CD8-positive, alpha-beta memory T cell (primary cell): ENCODE results near the gene SURF1. TPM values are rescaled to one million over a fixed set of nuclear protein-coding genes. Genes with fewer than 3 reads are reported as not detected.

ENCODE experiments used
- CTCF ChIA-PET: fragments of 350-600 bp; sonication (Branson Sonifier 250); formaldehyde crosslinking; loops from one replicate; lab custom pipeline; 2021; ENCODE audit warnings: antibody characterized with exemption; lab: Charles Lee
- POLR2A ChIA-PET: fragments of 350-600 bp; sonication (Branson Sonifier 250); formaldehyde crosslinking; loops from one replicate; lab custom pipeline; 2021; ENCODE audit warnings: antibody characterized with exemption; lab: Charles Lee
- DNase-seq, 5 donors: peaks; one replicate each; pipeline versions ENCODE4 v3.0.0 to v3.0.0-alpha.2; 2020 to 2022; ENCODE audit warnings: mixed read lengths in 1 of 5
- H3K27ac ChIP-seq: one replicate; pipeline ENCODE4 v1.7.0; 2013; ENCODE audit warnings: low read depth, mild to moderate bottlenecking, low read length, moderate library complexity
- H3K27me3 ChIP-seq: 2 replicates; pipeline ENCODE4 v1.7.0; 2013; ENCODE audit warnings: low read length, mild to moderate bottlenecking; ENCODE audit not compliant: insufficient read depth, poor library complexity, severe bottlenecking
- H3K36me3 ChIP-seq: 2 replicates; pipeline ENCODE4 v1.7.0; 2013; ENCODE audit warnings: mild to moderate bottlenecking, low read length, moderate library complexity; ENCODE audit not compliant: insufficient read depth
- H3K4me1 ChIP-seq: 2 replicates; pipeline ENCODE4 v1.7.0; 2013; ENCODE audit warnings: mild to moderate bottlenecking, low read length, moderate library complexity; ENCODE audit not compliant: insufficient read depth
- H3K4me3 ChIP-seq: 2 replicates; pipeline ENCODE4 v1.7.0; 2013; ENCODE audit warnings: mild to moderate bottlenecking, low read length
- H3K9me3 ChIP-seq: 2 replicates; pipeline ENCODE4 v1.7.0; 2013; ENCODE audit warnings: mild to moderate bottlenecking, low read length
- H3K27ac Mint-ChIP-seq, 8 donors: one replicate each; pipeline ENCODE4 v1.8.0; 2020 to 2021; ENCODE audit warnings: mixed read lengths in 8 of 8, mild to moderate bottlenecking in 6 of 8, inconsistent platforms in 3 of 8, moderate library complexity in 3 of 8
- H3K27me3 Mint-ChIP-seq, 2 donors: one replicate each; pipeline ENCODE4 v1.8.0; 2020 to 2021; ENCODE audit warnings: mixed read lengths in 2 of 2, mild to moderate bottlenecking in 1 of 2, moderate library complexity in 1 of 2
- H3K36me3 Mint-ChIP-seq, 3 donors: one replicate each; pipeline ENCODE4 v1.8.0; 2020 to 2021; ENCODE audit warnings: mixed read lengths in 3 of 3, inconsistent platforms in 1 of 3, mild to moderate bottlenecking in 1 of 3
- H3K4me1 Mint-ChIP-seq, 3 donors: one replicate each; pipeline ENCODE4 v1.8.0; 2020 to 2021; ENCODE audit warnings: mixed read lengths in 3 of 3, inconsistent platforms in 1 of 3, mild to moderate bottlenecking in 1 of 3
- H3K4me3 Mint-ChIP-seq, 7 donors: one replicate each; pipeline ENCODE4 v1.8.0; 2020 to 2021; ENCODE audit warnings: mixed read lengths in 7 of 7, mild to moderate bottlenecking in 6 of 7, moderate library complexity in 4 of 7, inconsistent platforms in 2 of 7
- H3K9me3 Mint-ChIP-seq, 5 donors: one replicate each; pipeline ENCODE4 v1.8.0; 2020 to 2022; ENCODE audit warnings: mixed read lengths in 5 of 5, mild to moderate bottlenecking in 3 of 5, moderate library complexity in 2 of 5, inconsistent platforms in 1 of 5
- polyA plus RNA-seq: library from polyadenylated mRNA; unstranded; fragments of 300-500 nt; fragmentation: Illumina TruSeq; gene quantifications from one replicate; pipeline ENCODE4 v1.2.3, GENCODE V29; 2021
- total RNA-seq, 2 experiments: library from RNA; stranded (reverse); gene quantifications; one replicate each; pipeline ENCODE4 v1.2.3, GENCODE V29; 2021

Gene SURF1
- total and polyA plus RNA-seq, 3 experiments from 2014 or later, result 35.9 to 110 (median 37.8) TPM

GRCh38 chr9:133361507-133362092 is 5.3 kb upstream of the SURF1 start:
- H3K4me3 Mint-ChIP-seq, result peak overlapping the region in 1 of 7 donors; percentile 76
- ChIA-PET POLR2A (no interaction called here), CTCF (interaction anchor here (1.2 to 1.7 kb wide), 2 partner anchors 10 to 44 kb away, joined by 3 to 7 read pairs; no protein-coding TSS in a partner anchor)
- H3K36me3 Mint-ChIP-seq, result peaks cover 4 to 91% (median 11%) of the 10 kb centered on the region in 3 donors
- H3K27me3 Mint-ChIP-seq, result no peaks in the 10 kb centered on the region
- peaks cover 67% of the 10 kb centered on the region for H3K36me3 ChIP-seq
- DNase-seq, result no peak
- peak overlapping the region in 6 of 8 donors; percentile 50 to 95 (median 76) for H3K27ac Mint-ChIP-seq
- H3K9me3 ChIP-seq, result no peaks in the 10 kb centered on the region
- no peaks in the 10 kb centered on the region for H3K9me3 Mint-ChIP-seq
- peaks cover 18% of the 10 kb centered on the region for H3K4me1 ChIP-seq
- H3K27ac ChIP-seq, result no peak overlapping the region
- no peak overlapping the region for H3K4me3 ChIP-seq
- no peaks in the 10 kb centered on the region for H3K27me3 ChIP-seq
- H3K4me1 Mint-ChIP-seq, result peaks cover 32 to 70% (median 39%) of the 10 kb centered on the region in 3 donors

- POLR2A ChIA-PET, result no interaction called here
- DNase-seq, result no peak
- no peaks in the 10 kb centered on the region for H3K9me3 ChIP-seq
- H3K36me3 Mint-ChIP-seq, result peaks cover 4 to 85% (median 9%) of the 10 kb centered on the region in 3 donors
- H3K9me3 Mint-ChIP-seq, result no peaks in the 10 kb centered on the region
- peak overlapping the region in 6 of 8 donors; percentile 54 to 95 (median 76) for H3K27ac Mint-ChIP-seq
- peaks cover 21% of the 10 kb centered on the region for H3K4me1 ChIP-seq
- peaks cover 31 to 65% (median 31%) of the 10 kb centered on the region in 3 donors for H3K4me1 Mint-ChIP-seq
- no peak overlapping the region for H3K4me3 ChIP-seq
- H3K27me3 Mint-ChIP-seq, result peaks cover 0 to 3% of the 10 kb centered on the region in 2 donors
- peaks cover 58% of the 10 kb centered on the region for H3K36me3 ChIP-seq
- CTCF ChIA-PET, result interaction anchor here (1.2 to 8.2 kb wide), 2 partner anchors 12 to 45 kb away, joined by 3 to 84 read pairs; no protein-coding TSS in a partner anchor
- H3K27ac ChIP-seq, result no peak overlapping the region
- peak overlapping the region in 1 of 7 donors; percentile 76 for H3K4me3 Mint-ChIP-seq
- no peaks in the 10 kb centered on the region for H3K27me3 ChIP-seq
Measured at GRCh38 chr9:133360400-133361393, 4.4 kb upstream of the SURF1 start.

DNA sequence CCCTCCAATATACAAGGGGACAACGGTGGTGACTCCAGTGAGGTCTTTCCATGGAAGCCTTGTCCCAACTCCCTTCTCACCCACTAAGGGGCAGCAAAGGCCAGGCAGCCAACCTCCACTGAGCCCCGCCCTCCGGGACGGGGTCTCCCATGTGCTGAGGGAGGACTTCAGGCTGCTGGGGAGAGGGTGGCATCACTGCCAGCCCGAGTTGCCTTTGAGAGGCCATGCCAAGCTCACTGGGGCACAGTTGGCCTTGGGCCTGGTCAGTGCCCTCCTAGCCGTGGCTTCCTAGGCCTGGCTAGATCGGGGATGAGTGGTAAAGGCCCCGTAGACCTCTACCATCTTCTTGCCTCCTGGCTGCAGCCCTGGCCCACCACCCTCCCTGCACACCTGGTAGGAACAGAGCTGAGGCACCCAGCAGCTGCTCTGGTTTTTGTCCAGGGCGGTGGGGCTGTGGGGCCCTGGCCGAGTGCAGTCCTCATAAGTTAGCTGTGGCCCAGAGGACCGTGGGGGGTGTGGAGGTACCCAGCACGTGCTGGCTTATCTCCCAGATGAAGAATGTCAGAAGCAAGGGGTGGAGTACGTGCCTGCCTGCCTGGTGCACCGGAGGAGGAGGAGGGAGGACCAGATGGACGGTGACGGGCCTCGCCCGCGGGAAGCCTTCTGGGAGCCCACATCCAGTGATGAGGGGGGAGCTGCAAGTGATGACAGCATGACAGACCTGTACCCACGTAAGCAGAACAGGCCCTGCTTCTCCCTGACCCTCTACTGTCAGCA is 3.3 kb upstream of the SURF1 start:
- Histone ChIP-seq H3K4me3 (no peak overlapping the region), H3K27ac (no peak overlapping the region), H3K27me3 (no peaks in the 10 kb centered on the region), H3K4me1 (peaks cover 32% of the 10 kb centered on the region), H3K36me3 (peaks cover 47% of the 10 kb centered on the region), H3K9me3 (no peaks in the 10 kb centered on the region)
- POLR2A ChIA-PET, result interaction anchor here (5.9 kb wide), 1 partner anchor 12 kb away, joined by 58 read pairs; no protein-coding TSS in a partner anchor
- CTCF ChIA-PET, result interaction anchor here (1.5 to 8.2 kb wide), 2 partner anchors 13 to 205 kb away, joined by 3 to 84 read pairs; no protein-coding TSS in a partner anchor
- Mint-ChIP-seq H3K4me3 (peak overlapping the region in 3 of 7 donors; percentile 36 to 82 (median 75)), H3K9me3 (no peaks in the 10 kb centered on the region), H3K27ac (peak overlapping the region in 7 of 8 donors; percentile 39 to 88 (median 66)), H3K36me3 (peaks cover 4 to 74% (median 9%) of the 10 kb centered on the region in 3 donors), H3K4me1 (peaks cover 28 to 62% (median 30%) of the 10 kb centered on the region in 3 donors), H3K27me3 (peaks cover 0 to 3% of the 10 kb centered on the region in 2 donors)
- DNase-seq, result no peak

DNA sequence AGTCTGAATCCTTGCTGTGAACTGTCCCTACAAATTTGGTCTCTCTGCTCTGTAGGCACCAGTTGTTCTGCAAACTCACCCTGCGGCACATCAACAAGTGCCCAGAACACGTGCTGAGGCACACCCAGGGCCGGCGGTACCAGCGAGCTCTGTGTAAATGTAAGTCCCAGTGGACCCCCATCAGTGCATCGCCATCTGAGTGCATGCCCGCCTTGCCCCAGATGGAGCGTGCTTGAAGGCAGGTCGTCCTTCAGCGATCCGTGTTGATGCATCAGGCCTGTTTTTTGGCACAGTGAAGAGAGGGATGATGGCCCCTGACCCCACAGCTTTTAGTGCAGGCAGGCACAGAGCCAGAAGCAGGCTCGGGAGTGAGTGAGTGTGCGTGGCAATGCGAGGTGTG is 1.4 kb upstream of the SURF1 start:
- H3K4me3 Mint-ChIP-seq, result peak overlapping the region; percentile 68 to 94 (median 81)
- H3K4me1 ChIP-seq, result peaks cover 35% of the 10 kb centered on the region
- H3K27ac ChIP-seq, result no peak overlapping the region
- H3K4me3 ChIP-seq, result peak overlapping the region; percentile 17
- no peak for DNase-seq
- H3K4me1 Mint-ChIP-seq, result peaks cover 25 to 54% (median 32%) of the 10 kb centered on the region in 3 donors
- POLR2A ChIA-PET, result interaction anchor here (2.0 to 5.9 kb wide), 3 partner anchors 10 to 17 kb away, joined by 13 to 58 read pairs (median 25); partner anchors contain the start of genes MED22 and RPL7A
- peaks cover 39% of the 10 kb centered on the region for H3K36me3 ChIP-seq
- CTCF ChIA-PET, result interaction anchor here (1.0 to 8.2 kb wide), 8 partner anchors 8 to 203 kb away, joined by 3 to 84 read pairs (median 5); no protein-coding TSS in a partner anchor
- H3K27me3 Mint-ChIP-seq, result peaks cover 0 to 3% of the 10 kb centered on the region in 2 donors
- no peaks in the 10 kb centered on the region for H3K27me3 ChIP-seq
- peak overlapping the region; percentile 17 to 90 (median 74) for H3K27ac Mint-ChIP-seq
- peaks cover 3 to 69% (median 4%) of the 10 kb centered on the region in 3 donors for H3K36me3 Mint-ChIP-seq
- no peaks in the 10 kb centered on the region for H3K9me3 ChIP-seq
- no peaks in the 10 kb centered on the region for H3K9me3 Mint-ChIP-seq

DNA sequence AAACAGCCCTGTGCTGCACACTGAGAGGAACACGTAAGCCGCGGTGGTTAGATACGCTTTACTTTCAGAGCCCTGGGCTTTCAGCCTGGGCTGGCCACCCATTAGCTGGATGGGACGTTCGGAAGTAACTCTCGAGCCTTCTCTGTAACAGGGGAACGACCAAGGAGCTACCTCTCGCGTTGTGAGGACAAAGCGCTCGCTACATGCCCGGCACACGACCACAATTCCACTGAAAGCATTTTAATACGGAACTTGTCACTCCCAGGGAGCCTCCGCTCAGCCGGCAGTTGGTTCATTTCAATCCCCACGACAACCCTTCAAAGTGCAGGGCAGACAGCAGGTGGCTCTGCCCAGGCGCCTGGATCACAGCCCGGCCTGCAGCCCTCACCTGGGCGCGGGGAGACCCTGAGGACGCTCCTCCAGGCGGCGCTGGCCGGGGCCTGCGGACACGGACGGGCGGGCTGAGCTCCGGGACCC is 368 bp downstream of the SURF1 start:
- CTCF ChIA-PET, result interaction anchor here (0.8 to 8.2 kb wide), 8 partner anchors 8 to 212 kb away, joined by 3 to 84 read pairs (median 4); partner anchors contain the start of genes MED22 and RPL7A
- Histone ChIP-seq H3K4me3 (peak overlapping the region; percentile 84), H3K4me1 (peaks cover 35% of the 10 kb centered on the region), H3K27me3 (no peaks in the 10 kb centered on the region), H3K36me3 (peaks cover 39% of the 10 kb centered on the region), H3K27ac (peak overlapping the region; percentile 78), H3K9me3 (no peaks in the 10 kb centered on the region)
- POLR2A ChIA-PET, result interaction anchor here (0.8 to 5.9 kb wide), 8 partner anchors 8 to 20 kb away, joined by 3 to 58 read pairs (median 4); partner anchors contain the start of genes MED22, RPL7A and SURF6
- peaks cover 23 to 41% (median 32%) of the 10 kb centered on the region in 3 donors for H3K4me1 Mint-ChIP-seq
- H3K36me3 Mint-ChIP-seq, result peaks cover 4 to 68% (median 11%) of the 10 kb centered on the region in 3 donors
- peak overlapping the region; percentile 83 to 94 (median 87) for H3K4me3 Mint-ChIP-seq
- H3K9me3 Mint-ChIP-seq, result no peaks in the 10 kb centered on the region
- peak overlapping the region; percentile 82 to 98 (median 92) for H3K27ac Mint-ChIP-seq
- peaks cover 0 to 3% of the 10 kb centered on the region in 2 donors for H3K27me3 Mint-ChIP-seq
- DNase-seq, result no peak

GRCh38 chr9:133354766-133355165 is 1.5 kb downstream of the SURF1 start:
- Histone ChIP-seq H3K36me3 (peaks cover 43% of the 10 kb centered on the region), H3K9me3 (no peaks in the 10 kb centered on the region), H3K27ac (no peak overlapping the region), H3K4me1 (peaks cover 36% of the 10 kb centered on the region), H3K4me3 (no peak overlapping the region), H3K27me3 (no peaks in the 10 kb centered on the region)
- H3K36me3 Mint-ChIP-seq, result peaks cover 4 to 68% (median 11%) of the 10 kb centered on the region in 3 donors
- H3K27ac Mint-ChIP-seq, result peak overlapping the region in 5 of 8 donors; percentile 32 to 82 (median 35)
- H3K4me3 Mint-ChIP-seq, result peak overlapping the region; percentile 18 to 92 (median 86)
- peaks cover 0 to 3% of the 10 kb centered on the region in 2 donors for H3K27me3 Mint-ChIP-seq
- peaks cover 24 to 49% (median 32%) of the 10 kb centered on the region in 3 donors for H3K4me1 Mint-ChIP-seq
- CTCF ChIA-PET, result interaction anchor here (8.2 kb wide), 1 partner anchor 18 kb away, joined by 84 read pairs; no protein-coding TSS in a partner anchor
- no peak for DNase-seq
- POLR2A ChIA-PET, result interaction anchor here (1.4 to 5.9 kb wide), 3 partner anchors 8 to 20 kb away, joined by 3 to 58 read pairs (median 25); no protein-coding TSS in a partner anchor
- H3K9me3 Mint-ChIP-seq, result no peaks in the 10 kb centered on the region
